HL-60 (cell line): Measurements from ENCODE around the gene ZNF638.

Source experiments
- GABPA ChIP-seq: IDR thresholded peaks from 2 replicates; pipeline ENCODE4 v1.6.1; 2012; ENCODE audit warnings: low read depth
- POLR2AphosphoS5 ChIP-seq: IDR thresholded peaks from 2 replicates; pipeline ENCODE4 v1.6.1; 2012; ENCODE audit warnings: low read depth
- REST ChIP-seq: IDR thresholded peaks from 2 replicates; pipeline ENCODE4 v1.6.1; 2012; ENCODE audit warnings: low read depth; ENCODE audit not compliant: insufficient replicate concordance
- SPI1 ChIP-seq: IDR thresholded peaks from 2 replicates; pipeline ENCODE4 v1.6.1; 2012; ENCODE audit warnings: low read depth, mild to moderate bottlenecking, borderline replicate concordance
- TF ChIP-seq, protein P1 (sequence below): IDR thresholded peaks from one replicate; pipeline ENCODE4 v1.5.1; 2011; ENCODE audit warnings: low read length, control low read depth, inconsistent platforms; ENCODE audit not compliant: insufficient read depth

GRCh38 chr2:71453404-71454220 lies 122.0 kb downstream of the ZNF638 start, which contains the start of gene DYSF:
- TF ChIP-seq, protein P1, sequence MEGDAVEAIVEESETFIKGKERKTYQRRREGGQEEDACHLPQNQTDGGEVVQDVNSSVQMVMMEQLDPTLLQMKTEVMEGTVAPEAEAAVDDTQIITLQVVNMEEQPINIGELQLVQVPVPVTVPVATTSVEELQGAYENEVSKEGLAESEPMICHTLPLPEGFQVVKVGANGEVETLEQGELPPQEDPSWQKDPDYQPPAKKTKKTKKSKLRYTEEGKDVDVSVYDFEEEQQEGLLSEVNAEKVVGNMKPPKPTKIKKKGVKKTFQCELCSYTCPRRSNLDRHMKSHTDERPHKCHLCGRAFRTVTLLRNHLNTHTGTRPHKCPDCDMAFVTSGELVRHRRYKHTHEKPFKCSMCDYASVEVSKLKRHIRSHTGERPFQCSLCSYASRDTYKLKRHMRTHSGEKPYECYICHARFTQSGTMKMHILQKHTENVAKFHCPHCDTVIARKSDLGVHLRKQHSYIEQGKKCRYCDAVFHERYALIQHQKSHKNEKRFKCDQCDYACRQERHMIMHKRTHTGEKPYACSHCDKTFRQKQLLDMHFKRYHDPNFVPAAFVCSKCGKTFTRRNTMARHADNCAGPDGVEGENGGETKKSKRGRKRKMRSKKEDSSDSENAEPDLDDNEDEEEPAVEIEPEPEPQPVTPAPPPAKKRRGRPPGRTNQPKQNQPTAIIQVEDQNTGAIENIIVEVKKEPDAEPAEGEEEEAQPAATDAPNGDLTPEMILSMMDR = no peak
- TF ChIP-seq GABPA (no peak), REST (no peak), POLR2AphosphoS5 (no peak), SPI1 (no peak)
